ENCODE data around the gene LRRC41. TPM values are rescaled to one million over a fixed set of nuclear protein-coding genes. Genes with fewer than 3 reads are reported as not detected.
"Not testable (repeated sequence)": the region's sequence is repeated elsewhere in the genome, so short reads cannot be mapped to it uniquely, and the experiment has no call there.

The LRRC41 gene
- total and polyA plus RNA-seq, 4 donors, result 44.6 to 76.2 (median 70.1) TPM

- H3K27me3 ChIP-seq (ENCODE audit: control insufficient read depth, insufficient read depth, low read length), result no peaks in the 10 kb centered on the region
Measured at GRCh38 chr1:46341222-46342083, 38.0 kb upstream of the LRRC41 start.

DNA sequence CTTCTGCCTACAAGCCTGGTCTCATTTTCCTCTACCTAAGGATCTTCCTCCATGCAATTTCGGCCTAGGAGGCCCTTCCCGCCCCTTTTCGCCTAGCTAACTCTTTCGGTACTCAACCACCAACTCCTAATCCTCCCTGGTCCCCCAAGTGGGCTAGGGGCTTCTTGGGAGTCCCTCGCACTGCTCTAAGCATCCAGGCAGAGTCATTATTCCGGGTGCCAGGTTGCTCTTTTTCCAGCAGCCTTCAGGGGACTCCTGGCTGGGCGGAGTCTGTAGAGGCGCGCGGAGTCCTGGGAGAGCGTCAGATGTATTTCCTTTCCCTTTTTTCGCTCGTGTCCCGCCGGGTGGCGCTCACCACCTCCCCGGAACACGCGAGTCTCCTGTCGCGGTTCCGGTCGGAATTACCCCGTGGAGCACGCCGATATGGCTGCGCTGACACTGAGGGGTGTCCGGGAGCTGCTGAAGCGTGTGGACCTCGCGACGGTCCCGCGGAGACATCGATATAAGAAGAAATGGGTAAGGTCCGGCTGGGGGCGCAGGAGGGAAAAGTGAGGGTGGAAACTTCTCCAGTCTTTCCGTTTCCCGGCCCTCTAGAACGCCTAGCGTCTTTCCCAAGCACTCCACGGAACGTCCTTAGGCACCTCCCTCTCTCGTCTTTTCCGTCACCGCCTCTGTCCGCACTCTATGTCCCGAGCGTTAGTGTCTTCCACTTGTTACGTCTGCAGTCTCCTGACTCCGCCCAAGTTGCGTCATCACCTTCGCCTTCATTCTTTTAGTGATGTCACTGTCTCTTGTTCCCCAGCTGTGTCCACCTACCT is 37.2 kb upstream of the LRRC41 start, which contains the start of gene NSUN4:
Gene NSUN4 (plus strand): TSS at position 404 of the 818 bp plus-strand sequence. CDS start 20 bp downstream, at position 424.
- under 1% methylated on average over 52 of the region's 53 CpGs for WGBS (ENCODE audit: insufficient coverage)
- H3K9me3 ChIP-seq (ENCODE audit: control insufficient read depth, insufficient read depth, low read length), result no peaks in the 10 kb centered on the region
- H3K36me3 ChIP-seq (ENCODE audit: control insufficient read depth, insufficient read depth, low read length), result peaks cover 18% of the 10 kb centered on the region
- peaks cover 11% of the 10 kb centered on the region for H3K4me1 ChIP-seq (ENCODE audit: control insufficient read depth, insufficient read depth, low read length)
- DNase-seq (ENCODE audit: low read depth in 4 of 6, low spot score in 6 of 6), result peak; percentile 84 to 98 (median 90)
- H3K27ac ChIP-seq (ENCODE audit: low read depth, low read length), result peak within 1 kb of the TSS; percentile 99
- H3K4me3 ChIP-seq (ENCODE audit: low read depth, low read length), result peak within 1 kb of the TSS; percentile 93
- H3K27me3 ChIP-seq (ENCODE audit: control insufficient read depth, insufficient read depth, low read length), result no peaks in the 10 kb centered on the region

More at GRCh38 chr1:46341222-46342083, 38.0 kb upstream of the LRRC41 start:
- Histone ChIP-seq H3K4me3 (ENCODE audit: low read depth, low read length) (peak overlapping the region; percentile 93), H3K27ac (ENCODE audit: low read depth, low read length) (peak overlapping the region; percentile 99), H3K4me1 (ENCODE audit: control insufficient read depth, insufficient read depth, low read length) (peaks cover 11% of the 10 kb centered on the region), H3K36me3 (ENCODE audit: control insufficient read depth, insufficient read depth, low read length) (peaks cover 23% of the 10 kb centered on the region), H3K9me3 (ENCODE audit: control insufficient read depth, insufficient read depth, low read length) (no peaks in the 10 kb centered on the region)
- DNase-seq (ENCODE audit: low read depth in 4 of 6, low spot score in 6 of 6), result peak in 1 of 6 donors; percentile 2
- 53% methylated on average over 30 of the region's 31 CpGs for WGBS (ENCODE audit: insufficient coverage)

GRCh38 chr1:46337409-46337808 is 34.0 kb upstream of the LRRC41 start:
- WGBS (ENCODE audit: insufficient coverage), result no CpG with 5 or more reads among the region's 14 CpGs
- H3K4me3 ChIP-seq (ENCODE audit: low read depth, low read length); H3K27ac ChIP-seq (ENCODE audit: low read depth, low read length); H3K9me3 ChIP-seq (ENCODE audit: control insufficient read depth, insufficient read depth, low read length); H3K36me3 ChIP-seq (ENCODE audit: control insufficient read depth, insufficient read depth, low read length); H3K27me3 ChIP-seq (ENCODE audit: control insufficient read depth, insufficient read depth, low read length); DNase-seq (ENCODE audit: low read depth in 4 of 6, low spot score in 6 of 6): not testable (repeated sequence)
- H3K4me1 ChIP-seq (ENCODE audit: control insufficient read depth, insufficient read depth, low read length), result peaks cover 11% of the 10 kb centered on the region

GRCh38 chr1:46335081-46335480 is 31.7 kb upstream of the LRRC41 start:
- Histone ChIP-seq H3K9me3 (ENCODE audit: control insufficient read depth, insufficient read depth, low read length) (no peaks in the 10 kb centered on the region), H3K27me3 (ENCODE audit: control insufficient read depth, insufficient read depth, low read length) (no peaks in the 10 kb centered on the region), H3K4me1 (ENCODE audit: control insufficient read depth, insufficient read depth, low read length) (no peaks in the 10 kb centered on the region), H3K4me3 (ENCODE audit: low read depth, low read length) (no peak overlapping the region), H3K36me3 (ENCODE audit: control insufficient read depth, insufficient read depth, low read length) (no peaks in the 10 kb centered on the region), H3K27ac (ENCODE audit: low read depth, low read length) (no peak overlapping the region)
- WGBS (ENCODE audit: insufficient coverage), result no CpG with 5 or more reads among the region's 3 CpGs
- no peak for DNase-seq (ENCODE audit: low read depth in 4 of 6, low spot score in 6 of 6)

DNA sequence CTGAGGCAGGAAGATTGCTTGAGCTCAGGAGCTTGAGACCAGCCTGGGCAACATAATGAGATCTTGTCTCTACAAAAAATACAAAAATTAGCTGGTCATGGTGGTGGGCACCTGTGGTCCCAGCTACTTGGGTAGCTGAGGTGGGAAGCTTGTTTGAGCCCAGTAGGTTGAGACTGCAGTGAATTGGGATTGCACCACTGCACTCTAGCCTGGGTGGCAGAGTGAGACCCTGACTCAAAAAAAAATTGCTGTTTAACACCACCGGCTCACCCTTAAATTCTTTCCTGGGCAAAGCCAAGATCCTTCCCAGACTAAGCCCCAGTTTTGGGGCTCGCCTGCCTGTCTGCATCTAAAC is 30.6 kb upstream of the LRRC41 start:
- H3K4me1 ChIP-seq (ENCODE audit: control insufficient read depth, insufficient read depth, low read length), result no peaks in the 10 kb centered on the region
- DNase-seq (ENCODE audit: low read depth in 4 of 6, low spot score in 6 of 6), result no peak
- 80% methylated on average over 2 of the region's 2 CpGs for WGBS (ENCODE audit: insufficient coverage)

GRCh38 chr1:46333300-46334029 is 30.0 kb upstream of the LRRC41 start:
- H3K4me1 ChIP-seq (ENCODE audit: control insufficient read depth, insufficient read depth, low read length), result no peaks in the 10 kb centered on the region
- H3K4me3 ChIP-seq (ENCODE audit: low read depth, low read length), result no peak overlapping the region
- no peak overlapping the region for H3K27ac ChIP-seq (ENCODE audit: low read depth, low read length)
- peak in 3 of 6 donors; percentile 7 to 61 (median 46) for DNase-seq (ENCODE audit: low read depth in 4 of 6, low spot score in 6 of 6)
- no peaks in the 10 kb centered on the region for H3K27me3 ChIP-seq (ENCODE audit: control insufficient read depth, insufficient read depth, low read length)
- no peaks in the 10 kb centered on the region for H3K9me3 ChIP-seq (ENCODE audit: control insufficient read depth, insufficient read depth, low read length)
- 76% methylated on average over 5 of the region's 9 CpGs for WGBS (ENCODE audit: insufficient coverage)
- no peaks in the 10 kb centered on the region for H3K36me3 ChIP-seq (ENCODE audit: control insufficient read depth, insufficient read depth, low read length)

More for the DNA sequence above, 30.6 kb upstream of the LRRC41 start:
- no peaks in the 10 kb centered on the region for H3K36me3 ChIP-seq (ENCODE audit: control insufficient read depth, insufficient read depth, low read length)
- no peaks in the 10 kb centered on the region for H3K9me3 ChIP-seq (ENCODE audit: control insufficient read depth, insufficient read depth, low read length)
- H3K4me3 ChIP-seq (ENCODE audit: low read depth, low read length), result no peak overlapping the region
- H3K27me3 ChIP-seq (ENCODE audit: control insufficient read depth, insufficient read depth, low read length), result no peaks in the 10 kb centered on the region
- H3K27ac ChIP-seq (ENCODE audit: low read depth, low read length), result no peak overlapping the region

DNA sequence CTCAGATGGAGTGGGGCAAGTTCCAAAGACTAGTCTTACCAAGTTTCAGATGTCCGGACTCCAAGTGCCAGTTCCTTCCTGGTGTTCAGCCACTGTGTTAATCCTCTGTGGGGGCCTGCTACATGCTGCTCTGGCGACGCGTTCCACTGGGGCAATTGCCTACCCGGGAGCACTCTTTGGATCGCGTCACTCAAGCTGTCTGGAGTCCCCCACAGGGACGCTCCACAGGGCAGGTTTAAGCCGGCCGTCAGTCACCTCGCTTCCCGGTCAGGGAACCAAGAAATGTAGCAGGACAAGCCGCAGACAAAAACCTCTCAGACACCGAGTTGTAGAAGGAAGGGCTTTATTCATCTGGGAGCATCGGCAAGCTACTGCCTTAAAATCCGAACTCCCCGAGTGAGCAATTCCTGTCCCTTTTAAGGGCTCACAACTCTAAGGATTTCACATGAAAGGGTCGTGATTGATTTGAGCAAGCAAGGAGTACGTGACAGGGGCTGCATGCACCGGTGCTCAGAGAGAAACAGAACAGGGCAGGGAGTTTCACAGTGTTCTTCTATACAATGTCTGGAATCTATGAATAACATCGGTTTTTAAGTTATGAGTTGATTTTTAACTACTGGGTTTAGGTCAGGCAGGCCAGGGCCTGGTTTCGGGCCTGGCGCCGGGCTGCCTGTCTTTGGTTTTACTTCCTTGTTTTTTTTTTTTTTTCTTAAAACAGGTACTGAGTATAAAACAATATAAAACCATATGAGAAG is 28.5 kb upstream of the LRRC41 start:
- 71% methylated on average over 20 of the region's 24 CpGs for WGBS (ENCODE audit: insufficient coverage)
- not testable (repeated sequence) for H3K9me3 ChIP-seq (ENCODE audit: control insufficient read depth, insufficient read depth, low read length); H3K4me3 ChIP-seq (ENCODE audit: low read depth, low read length); H3K27me3 ChIP-seq (ENCODE audit: control insufficient read depth, insufficient read depth, low read length); H3K4me1 ChIP-seq (ENCODE audit: control insufficient read depth, insufficient read depth, low read length); DNase-seq (ENCODE audit: low read depth in 4 of 6, low spot score in 6 of 6); H3K27ac ChIP-seq (ENCODE audit: low read depth, low read length); H3K36me3 ChIP-seq (ENCODE audit: control insufficient read depth, insufficient read depth, low read length)

DNA sequence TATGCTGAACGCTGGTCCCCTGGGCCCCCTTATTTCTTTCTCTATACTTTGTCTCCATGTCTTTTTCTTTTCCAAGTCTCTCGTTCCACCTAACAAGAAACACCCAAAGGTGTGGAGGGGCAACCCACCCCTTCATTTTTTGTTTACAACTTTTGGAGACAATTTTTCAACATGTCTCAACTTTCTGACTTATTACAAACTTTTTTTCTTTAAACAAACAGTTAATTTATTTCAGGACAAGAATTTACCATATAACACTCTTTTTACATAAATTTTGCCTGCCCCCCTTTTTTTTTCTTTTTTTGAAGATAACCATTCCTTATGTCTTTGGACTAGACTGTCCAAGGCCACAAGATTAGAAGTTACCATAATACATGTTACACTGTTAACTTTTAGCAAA is 27.0 kb upstream of the LRRC41 start:
- H3K27ac ChIP-seq (ENCODE audit: low read depth, low read length); DNase-seq (ENCODE audit: low read depth in 4 of 6, low spot score in 6 of 6); H3K9me3 ChIP-seq (ENCODE audit: control insufficient read depth, insufficient read depth, low read length); H3K36me3 ChIP-seq (ENCODE audit: control insufficient read depth, insufficient read depth, low read length); H3K4me3 ChIP-seq (ENCODE audit: low read depth, low read length); H3K4me1 ChIP-seq (ENCODE audit: control insufficient read depth, insufficient read depth, low read length); H3K27me3 ChIP-seq (ENCODE audit: control insufficient read depth, insufficient read depth, low read length): not testable (repeated sequence)
- WGBS (ENCODE audit: insufficient coverage), result 82% methylated on average over 2 of the region's 2 CpGs

DNA sequence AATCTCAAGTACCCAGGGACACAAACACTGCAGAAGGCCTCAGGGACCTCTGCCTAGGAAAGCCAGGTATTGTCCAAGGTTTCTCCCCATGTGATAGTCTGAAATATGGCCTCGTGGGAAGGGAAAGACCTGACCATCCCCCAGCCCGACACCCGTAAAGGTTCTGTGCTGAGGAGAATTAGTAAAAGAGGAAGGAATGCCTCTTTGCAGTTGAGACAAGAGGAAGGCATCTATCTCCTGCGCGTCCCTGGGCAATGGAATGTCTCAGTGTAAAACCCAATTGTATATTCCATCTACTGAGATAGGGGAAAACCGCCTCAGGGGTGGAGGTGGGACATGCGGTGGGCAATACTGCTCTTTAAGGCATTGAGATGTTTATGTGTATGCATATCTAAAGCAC is 26.4 kb upstream of the LRRC41 start:
- H3K27me3 ChIP-seq (ENCODE audit: control insufficient read depth, insufficient read depth, low read length); H3K9me3 ChIP-seq (ENCODE audit: control insufficient read depth, insufficient read depth, low read length); DNase-seq (ENCODE audit: low read depth in 4 of 6, low spot score in 6 of 6); H3K4me1 ChIP-seq (ENCODE audit: control insufficient read depth, insufficient read depth, low read length); H3K27ac ChIP-seq (ENCODE audit: low read depth, low read length); H3K36me3 ChIP-seq (ENCODE audit: control insufficient read depth, insufficient read depth, low read length); H3K4me3 ChIP-seq (ENCODE audit: low read depth, low read length): not testable (repeated sequence)
- no CpG with 5 or more reads among the region's 7 CpGs for WGBS (ENCODE audit: insufficient coverage)

Measured in spinal cord (tissue), 10 donors.